HepG2 (cell line): ENCODE data around the gene PHACTR1. TPM values are rescaled to one million over a fixed set of nuclear protein-coding genes. Genes with fewer than 3 reads are reported as not detected.

Source experiments
- ATAC-seq: fragments of 200-7000 bp; cut with Tn5 transposase; 3 replicates; pipeline ENCODE4 v1.9.1; 2020; ENCODE audit warnings: mild to moderate bottlenecking, moderate library complexity
- BruUV-seq: library from RNA; stranded (reverse); fragments of 400-500 nt; replicated peaks from 2 replicates; lab custom pipeline; 2021; lab: Mats Ljungman, UMichigan
- CTCF ChIA-PET: fragments of 300-600 bp; formaldehyde crosslinking; extraction: SDS; loops from one replicate; lab custom pipeline; 2021; ENCODE audit warnings: low total read pairs, inconsistent platforms, low intra/inter-chr PET ratio; lab: Yijun Ruan, JAX
- POLR2A ChIA-PET: fragments of 350-600 bp; sonication (Branson Sonifier 250); formaldehyde crosslinking; loops from one replicate; lab custom pipeline; 2020; ENCODE audit warnings: antibody characterized with exemption, inconsistent platforms; lab: Yijun Ruan, JAX
- DNase-seq: peaks from one replicate; pipeline ENCODE4 v3.0.0-alpha.2; 2015; ENCODE audit warnings: low spot score
- FAIRE-seq: peaks from 3 replicates; lab custom pipeline; 2011; peaks lifted over from hg19 to GRCh38; lab: Jason Lieb, UNC
- H2AFZ ChIP-seq: one replicate; pipeline ENCODE4 v1.6.1; 2011; ENCODE audit warnings: low read length, inconsistent platforms
- H3K27ac ChIP-seq: fragments of 300-600 bp; 3 replicates; pipeline ENCODE4 v1.8.0; 2011; ENCODE audit warnings: mixed run types, mild to moderate bottlenecking, mixed read lengths, low read length, inconsistent platforms; ENCODE audit not compliant: insufficient read depth; ENCODE audit errors: extremely low read length
- H3K27me3 ChIP-seq, 2 experiments: fragments of 200-600 bp in 1 of 2; 2 replicates in 1 of 2; 3 replicates in 1 of 2; pipeline versions ENCODE4 v1.6.0 to v1.8.0; 2011; ENCODE audit warnings: low read length in 2 of 2, mild to moderate bottlenecking in 2 of 2, moderate library complexity in 2 of 2, inconsistent platforms in 1 of 2; ENCODE audit not compliant: insufficient read depth in 2 of 2, control insufficient read depth in 1 of 2
- H3K36me3 ChIP-seq, 2 experiments: fragments of 200-600 bp in 1 of 2; replicated peaks in 1 of 2; 2 replicates in 1 of 2; 3 replicates in 1 of 2; pipeline versions ENCODE4 v1.5.1 to v1.8.0; 2011; ENCODE audit warnings: low read length in 2 of 2, inconsistent platforms in 1 of 2; ENCODE audit not compliant: insufficient read depth in 2 of 2, control insufficient read depth in 1 of 2
- H3K4me1 ChIP-seq: 2 replicates; pipeline ENCODE4 v1.5.1; 2012; ENCODE audit warnings: low read length, inconsistent platforms; ENCODE audit not compliant: insufficient read depth
- H3K4me2 ChIP-seq: 2 replicates; pipeline ENCODE4 v1.6.0; 2011; ENCODE audit warnings: low read depth, low read length, inconsistent platforms
- H3K4me3 ChIP-seq, 3 experiments: fragments of 200-600 bp in 1 of 3; sonication (generic), shearing (Covaris generic) in 1 of 3; replicated peaks in 1 of 3; 2 replicates each; pipeline ENCODE4 v1.5.1; 2011 to 2016; ENCODE audit warnings: low read length in 3 of 3, inconsistent platforms in 2 of 3, low read depth in 2 of 3, mild to moderate bottlenecking in 2 of 3, control low read depth in 1 of 3, mixed read lengths in 1 of 3; ENCODE audit not compliant: insufficient read depth in 1 of 3
- H3K79me2 ChIP-seq: one replicate; pipeline ENCODE4 v1.6.1; 2011; ENCODE audit warnings: low read length, inconsistent platforms; ENCODE audit not compliant: insufficient read depth
- H3K9ac ChIP-seq: 2 replicates; pipeline ENCODE4 v1.6.0; 2011; ENCODE audit warnings: mild to moderate bottlenecking, low read depth, low read length, inconsistent platforms; ENCODE audit not compliant: insufficient read depth
- H3K9me3 ChIP-seq: 2 replicates; pipeline ENCODE4 v1.5.1; 2012; ENCODE audit warnings: mild to moderate bottlenecking, low read length
- H4K20me1 ChIP-seq: 2 replicates; pipeline ENCODE4 v1.6.0; 2011; ENCODE audit warnings: inconsistent platforms, mild to moderate bottlenecking, low read length, moderate library complexity; ENCODE audit not compliant: insufficient read depth
- ADNP ChIP-seq: sonication (generic); formaldehyde crosslinking; IDR thresholded peaks from 2 replicates; pipeline ENCODE4 v1.4.0; 2020; ENCODE audit warnings: missing genetic modification reagents
- AHR ChIP-seq: IDR thresholded peaks from 2 replicates; pipeline ENCODE4 v1.6.1; 2018; ENCODE audit warnings: missing genetic modification reagents, missing compliant biosample characterization
- EP300 ChIP-seq, 3 experiments: sonication (generic) in 1 of 3; formaldehyde crosslinking in 1 of 3; IDR thresholded peaks; 2 replicates each; pipeline versions ENCODE4 v1.5.1 to v1.6.1; 2011 to 2020; ENCODE audit warnings: low read depth in 2 of 3, low read length in 2 of 3, borderline replicate concordance in 1 of 3, improper control_type of control experiment in 1 of 3, mild to moderate bottlenecking in 1 of 3, missing genetic modification reagents in 1 of 3, moderate library complexity in 1 of 3
- FOXA1 ChIP-seq, 2 experiments: fragments of 450-650 bp in 1 of 2; sonication (generic) in 1 of 2; formaldehyde crosslinking in 1 of 2; IDR thresholded peaks; 2 replicates each; pipeline versions ENCODE4 v1.4.0 to v1.6.1; 2016 to 2020; ENCODE audit warnings: missing genetic modification reagents in 1 of 2
- GRHL1 ChIP-seq: sonication (generic); formaldehyde crosslinking; conservative IDR thresholded peaks from 2 replicates; pipeline ENCODE4 v1.8.0; 2022; ENCODE audit warnings: missing genetic modification reagents
- MLLT10 ChIP-seq: sonication (generic); formaldehyde crosslinking; IDR thresholded peaks from 2 replicates; pipeline ENCODE4 v1.4.0; 2020; ENCODE audit warnings: missing genetic modification reagents
- PAX8 ChIP-seq: sonication (generic); formaldehyde crosslinking; IDR thresholded peaks from 2 replicates; pipeline ENCODE4 v1.8.0; 2022; ENCODE audit warnings: mild to moderate bottlenecking, missing genetic modification reagents, borderline replicate concordance
- PHF21A ChIP-seq: sonication (generic); formaldehyde crosslinking; IDR thresholded peaks from 2 replicates; pipeline ENCODE4 v1.5.0; 2020; ENCODE audit warnings: mild to moderate bottlenecking, missing genetic modification reagents
- PRDM15 ChIP-seq: sonication (generic); formaldehyde crosslinking; IDR thresholded peaks from 2 replicates; pipeline ENCODE4 v1.4.0; 2020; ENCODE audit warnings: missing genetic modification reagents
- SMYD3 ChIP-seq: sonication (generic); formaldehyde crosslinking; IDR thresholded peaks from 2 replicates; pipeline ENCODE4 v1.8.1; 2023; ENCODE audit warnings: mild to moderate bottlenecking, missing genetic modification reagents
- ZBTB37 ChIP-seq: sonication (generic); formaldehyde crosslinking; IDR thresholded peaks from 2 replicates; pipeline ENCODE4 v1.4.0; 2020; ENCODE audit warnings: mild to moderate bottlenecking, missing genetic modification reagents
- ZNF276 ChIP-seq: sonication (generic); formaldehyde crosslinking; IDR thresholded peaks from 2 replicates; pipeline ENCODE4 v1.4.0; 2020; ENCODE audit warnings: mild to moderate bottlenecking, low read depth, missing genetic modification reagents
- ZNF44 ChIP-seq: sonication (generic); formaldehyde crosslinking; IDR thresholded peaks from 2 replicates; pipeline ENCODE4 v1.5.1; 2020; ENCODE audit warnings: mild to moderate bottlenecking, missing genetic modification reagents
- ZNF619 ChIP-seq: sonication (generic); formaldehyde crosslinking; IDR thresholded peaks from 2 replicates; pipeline ENCODE4 v1.4.0; 2020; ENCODE audit warnings: mild to moderate bottlenecking, missing genetic modification reagents
- WGBS: methylation state at CpG from one replicate; pipeline ENCODE4 v1.1.6; 2017; ENCODE audit warnings: low lambda C conversion rate; 5-methylcytosine and 5-hydroxymethylcytosine counted together
- in situ Hi-C: cut with HindIII; loops from 2 replicates; pipeline ENCODE4 v1.10.0; 2017; ENCODE audit warnings: low pct_unique_long_range_greater_than_20kb; ENCODE audit not compliant: extremely low pct_ligation_motif_present
- intact Hi-C: fragments of 100-400 bp; cut with micrococcal nuclease; formaldehyde crosslinking; loops from one replicate; pipeline ENCODE4 v1.10.0; 2022; ENCODE audit not compliant: unreplicated experiment
- polyA plus RNA-seq, 8 experiments: library from polyadenylated mRNA; depleted of rRNA in 3 of 8; stranded (reverse) in 7 of 8; unstranded in 1 of 8; fragments of >200 nt; fragmentation: Illumina TruSeq in 4 of 8; extraction: Trizol in 4 of 8; gene quantifications; 2 replicates each; pipeline versions ENCODE4 v1.2.1 to v1.2.3, GENCODE V29; 2011 to 2016; ENCODE audit warnings: low read depth in 4 of 8, missing spikeins in 1 of 8, mixed read lengths in 1 of 8; ENCODE audit not compliant: insufficient read depth in 1 of 8
- total RNA-seq, 5 experiments: library from RNA; depleted of rRNA; stranded (reverse); fragments of >200 nt; fragmentation: Illumina TruSeq; extraction: Trizol; gene quantifications; 2 replicates each; pipeline ENCODE4 v1.2.3, GENCODE V29; 2016; ENCODE audit warnings: low read depth in 1 of 5

The PHACTR1 gene
- total and polyA plus RNA-seq, 2 of the 13 experiments (the other 11 are each of a cell fraction or from before 2014, with no cell fraction given): 0.09 TPM; not detected in 1

GRCh38 chr6:12947967-12948366 lies 231.4 kb downstream of the PHACTR1 start:
- H3K36me3 ChIP-seq: no peaks in the 10 kb centered on the region
- H3K4me2 ChIP-seq: no peak overlapping the region
- H3K4me3 ChIP-seq: no peak overlapping the region
- H3K9ac ChIP-seq: no peak overlapping the region
- CTCF ChIA-PET: no interaction called here
- DNase-seq: no peak
- no peaks in the 10 kb centered on the region for H3K4me1 ChIP-seq
- no peaks in the 10 kb centered on the region for H3K79me2 ChIP-seq
- no peaks in the 10 kb centered on the region for H3K9me3 ChIP-seq
- H3K27me3 ChIP-seq: 0 out of 5 replicates have a peak, but pooled peaks cover 0 to 3% of the 10 kb centered on the region in 2 experiments
- no TSS peak for BruUV-seq
- no peaks in the 10 kb centered on the region for H4K20me1 ChIP-seq
- in situ Hi-C loops (no loop called here), intact Hi-C loops (no loop called here)
- ATAC-seq: no peak
- FAIRE-seq: no peak
- no peak for TF ChIP-seq PRDM15 (CRISPR knock-in tag)
- no peak for TF ChIP-seq PHF21A (CRISPR knock-in tag)
- no peak for TF ChIP-seq MLLT10 (CRISPR knock-in tag)
- TF ChIP-seq ZNF44 (CRISPR knock-in tag): no peak
- no peak for TF ChIP-seq ZNF276 (CRISPR knock-in tag)
- TF ChIP-seq ZNF619 (CRISPR knock-in tag): no peak
- no peak for TF ChIP-seq PAX8
- no peak for TF ChIP-seq GRHL1 (CRISPR knock-in tag)
- TF ChIP-seq SMYD3 (CRISPR knock-in tag): no peak
- no peak for TF ChIP-seq FOXA1 (IDR thresholded peaks at IDR 0.05)
- TF ChIP-seq FOXA1 (CRISPR knock-in tag; IDR thresholded peaks at IDR 0.05): no peak
- TF ChIP-seq ZBTB37: no peak
- TF ChIP-seq EP300 (IDR thresholded peaks at IDR 0.05; ENCODE audit: low read depth in 2 of 2, low read length in 2 of 2): no peak
- no peak for TF ChIP-seq EP300 (CRISPR knock-in tag; IDR thresholded peaks at IDR 0.05; ENCODE audit: borderline replicate concordance)
- TF ChIP-seq ADNP: no peak
- no peak for TF ChIP-seq AHR (CRISPR knock-in tag)
- POLR2A ChIA-PET: no interaction called here
- H3K27ac ChIP-seq: no peak overlapping the region
- H2AFZ ChIP-seq: no peak overlapping the region
- 3% methylated on average over 1 of the region's 1 CpG for WGBS
